Measurements from ENCODE around the gene GPR18. TPM values are rescaled to one million over a fixed set of nuclear protein-coding genes. Genes with fewer than 3 reads are reported as not detected.
A peak's percentile ranks its signal among the peaks of the same experiment; 100 is the strongest.

The GPR18 gene
- total and polyA plus RNA-seq, 3 experiments from 2014 or later, result 15.2 to 32.4 (median 16.2) TPM

DNA sequence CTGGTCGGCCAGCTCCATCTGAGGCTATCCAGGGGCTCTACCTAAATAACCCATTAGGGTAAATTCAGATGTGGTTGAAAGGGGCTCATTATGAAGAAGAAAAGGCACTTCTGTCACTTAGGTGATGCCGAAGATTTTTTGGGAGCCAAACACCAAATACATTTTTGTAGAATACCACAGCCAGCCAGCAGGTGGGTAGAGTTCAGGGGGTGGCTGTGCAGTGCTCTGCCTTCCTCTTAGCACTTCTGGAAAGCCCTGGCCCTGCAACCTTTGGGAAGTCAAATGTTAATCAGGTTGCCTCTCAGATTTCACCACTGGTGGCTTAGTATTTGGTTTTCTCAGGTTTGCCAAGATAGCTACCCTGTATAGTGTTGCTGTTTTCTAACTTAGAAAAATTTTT, 18.5 kb upstream of the GPR18 start:
- H3K27ac ChIP-seq (ENCODE audit: low read depth, low read length), result no peak overlapping the region
- peaks cover 90 to 99% (median 97%) of the 10 kb centered on the region in 3 donors for H3K4me1 Mint-ChIP-seq
- H3K9me3 Mint-ChIP-seq, result peaks cover 0 to 2% (median 2%) of the 10 kb centered on the region in 5 donors
- H3K36me3 ChIP-seq (ENCODE audit: insufficient read depth, low read length), result no peaks in the 10 kb centered on the region
- no peaks in the 10 kb centered on the region for H3K9me3 ChIP-seq (ENCODE audit: low read length)
- peaks cover 81% of the 10 kb centered on the region for H3K4me1 ChIP-seq (ENCODE audit: insufficient read depth, low read length)
- H3K27ac Mint-ChIP-seq, result peak overlapping the region; percentile 66 to 99 (median 86)
- no peaks in the 10 kb centered on the region for H3K27me3 Mint-ChIP-seq
- CTCF ChIA-PET, result interaction anchor here (1.0 to 15.1 kb wide), 6 partner anchors 20 to 158 kb away, joined by 3 to 276 read pairs (median 49); partner anchors contain the start of gene GPR183
- H3K4me3 ChIP-seq (ENCODE audit: low read length), result no peak overlapping the region
- peak overlapping the region in 6 of 7 donors; percentile 2 to 56 (median 17) for H3K4me3 Mint-ChIP-seq
- POLR2A ChIA-PET, result interaction anchor here (0.5 to 2.8 kb wide), 2 partner anchors 76 to 147 kb away, joined by 3 to 10 read pairs; no protein-coding TSS in a partner anchor
- H3K36me3 Mint-ChIP-seq, result peaks cover 0 to 47% (median 23%) of the 10 kb centered on the region in 3 donors
- H3K27me3 ChIP-seq (ENCODE audit: insufficient read depth, low read length, poor library complexity, severe bottlenecking), result no peaks in the 10 kb centered on the region
- no peak for DNase-seq

DNA sequence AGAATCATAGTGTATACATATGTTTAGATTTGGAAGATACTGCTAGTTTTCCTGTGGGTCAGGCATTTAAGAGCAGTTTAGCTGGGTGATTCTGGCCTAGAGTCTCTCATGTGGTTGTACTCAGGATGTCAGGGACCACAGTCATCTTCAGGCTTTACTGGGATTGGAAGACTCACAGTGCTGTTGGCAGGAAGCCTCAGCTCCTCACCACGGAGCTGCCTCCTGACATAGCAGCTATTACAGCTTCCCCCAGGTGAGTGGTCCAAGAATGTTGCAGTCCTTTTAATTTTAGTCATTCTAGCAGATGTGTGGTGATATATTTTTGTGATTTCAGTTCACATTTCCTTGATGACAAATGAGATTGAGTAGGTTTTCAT, 16.9 kb upstream of the GPR18 start:
- Mint-ChIP-seq H3K36me3 (peaks cover 0 to 32% (median 17%) of the 10 kb centered on the region in 3 donors), H3K27ac (peak overlapping the region; percentile 93 to 99 (median 99)), H3K9me3 (peaks cover 0 to 2% (median 2%) of the 10 kb centered on the region in 5 donors), H3K4me3 (peak overlapping the region; percentile 9 to 78 (median 63)), H3K4me1 (peaks cover 91 to 100% (median 99%) of the 10 kb centered on the region in 3 donors), H3K27me3 (no peaks in the 10 kb centered on the region)
- H3K27ac ChIP-seq (ENCODE audit: low read depth, low read length), result no peak overlapping the region
- CTCF ChIA-PET, result interaction anchor here (1.1 to 15.1 kb wide), 11 partner anchors 9 to 160 kb away, joined by 3 to 276 read pairs (median 5); partner anchors contain the start of gene GPR183
- DNase-seq, result peak in 4 of 5 donors; percentile 23 to 73 (median 45)
- H3K4me3 ChIP-seq (ENCODE audit: low read length), result no peak overlapping the region
- no peaks in the 10 kb centered on the region for H3K27me3 ChIP-seq (ENCODE audit: insufficient read depth, low read length, poor library complexity, severe bottlenecking)
- peaks cover 89% of the 10 kb centered on the region for H3K4me1 ChIP-seq (ENCODE audit: insufficient read depth, low read length)
- no peaks in the 10 kb centered on the region for H3K9me3 ChIP-seq (ENCODE audit: low read length)
- POLR2A ChIA-PET, result interaction anchor here (0.6 to 2.8 kb wide), 8 partner anchors 20 to 159 kb away, joined by 3 to 10 read pairs (median 3); partner anchors contain the start of genes GPR183 and UBAC2
- no peaks in the 10 kb centered on the region for H3K36me3 ChIP-seq (ENCODE audit: insufficient read depth, low read length)

DNA sequence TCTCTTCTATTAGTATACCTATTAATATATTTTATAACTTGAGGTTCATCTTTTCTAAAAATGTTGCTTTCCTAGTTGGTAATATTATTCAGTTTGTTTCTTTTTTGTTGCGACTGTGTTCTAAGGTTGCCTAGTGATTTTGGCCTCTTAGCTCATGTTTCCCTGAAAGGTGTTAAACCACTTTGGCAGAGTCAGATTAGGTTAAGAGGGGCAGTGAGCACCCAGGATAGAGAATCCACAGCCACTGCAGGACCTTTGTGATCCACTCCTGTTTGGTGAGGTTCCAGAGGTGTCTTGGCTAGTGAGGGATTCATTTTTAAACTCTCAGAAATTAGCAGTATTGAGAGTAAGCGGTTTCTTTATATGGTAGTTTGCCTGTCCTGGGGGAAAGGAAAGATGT, 14.9 kb upstream of the GPR18 start:
- Histone ChIP-seq H3K36me3 (ENCODE audit: insufficient read depth, low read length) (no peaks in the 10 kb centered on the region), H3K4me3 (ENCODE audit: low read length) (no peak overlapping the region), H3K4me1 (ENCODE audit: insufficient read depth, low read length) (peaks cover 75% of the 10 kb centered on the region), H3K9me3 (ENCODE audit: low read length) (no peaks in the 10 kb centered on the region), H3K27ac (ENCODE audit: low read depth, low read length) (peak overlapping the region; percentile 72), H3K27me3 (ENCODE audit: insufficient read depth, low read length, poor library complexity, severe bottlenecking) (no peaks in the 10 kb centered on the region)
- DNase-seq, result peak in 3 of 5 donors; percentile 21 to 73 (median 65)
- Mint-ChIP-seq H3K4me3 (peak overlapping the region; percentile 46 to 81 (median 64)), H3K9me3 (peaks cover 0 to 2% (median 2%) of the 10 kb centered on the region in 5 donors), H3K27me3 (no peaks in the 10 kb centered on the region), H3K27ac (peak overlapping the region; percentile 93 to 99 (median 99)), H3K4me1 (peaks cover 79 to 92% (median 92%) of the 10 kb centered on the region in 3 donors), H3K36me3 (peaks cover 0 to 30% (median 12%) of the 10 kb centered on the region in 3 donors)
- CTCF ChIA-PET, result interaction anchor here (0.7 to 15.1 kb wide), 10 partner anchors 32 to 168 kb away, joined by 3 to 276 read pairs (median 50); partner anchors contain the start of genes GPR183 and UBAC2
- POLR2A ChIA-PET, result interaction anchor here (0.7 to 1.0 kb wide), 5 partner anchors 9 to 82 kb away, joined by 4 to 8 read pairs (median 5); no protein-coding TSS in a partner anchor

DNA sequence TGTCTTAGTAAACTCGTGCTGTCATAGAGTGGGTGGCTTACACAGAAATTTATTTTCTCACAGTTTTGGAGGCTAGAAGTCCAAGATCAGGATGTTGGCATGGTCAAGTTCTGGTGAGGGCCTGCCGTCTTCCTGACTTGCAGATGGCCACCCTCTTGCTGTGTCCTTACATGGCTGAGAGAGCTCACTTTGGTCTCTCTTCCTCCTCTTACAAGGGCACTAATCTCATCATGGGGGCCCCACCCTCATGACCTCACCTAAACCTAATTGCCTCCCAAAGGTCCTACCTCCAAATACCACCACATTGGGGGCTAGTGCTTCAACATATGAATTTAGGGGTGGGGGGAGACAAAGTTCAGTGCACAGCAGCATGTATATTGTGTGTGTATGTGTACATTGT, 14.3 kb upstream of the GPR18 start:
- ChIA-PET CTCF (interaction anchor here (0.8 to 15.1 kb wide), 14 partner anchors 11 to 244 kb away, joined by 3 to 276 read pairs (median 42); partner anchors contain the start of genes GPR183 and UBAC2), POLR2A (interaction anchor here (0.8 to 1.6 kb wide), 5 partner anchors 10 to 89 kb away, joined by 3 to 5 read pairs (median 4); partner anchors contain the start of gene UBAC2)
- peaks cover 73 to 86% (median 85%) of the 10 kb centered on the region in 3 donors for H3K4me1 Mint-ChIP-seq
- Histone ChIP-seq H3K4me1 (ENCODE audit: insufficient read depth, low read length) (peaks cover 69% of the 10 kb centered on the region), H3K36me3 (ENCODE audit: insufficient read depth, low read length) (no peaks in the 10 kb centered on the region), H3K4me3 (ENCODE audit: low read length) (no peak overlapping the region), H3K9me3 (ENCODE audit: low read length) (no peaks in the 10 kb centered on the region), H3K27me3 (ENCODE audit: insufficient read depth, low read length, poor library complexity, severe bottlenecking) (no peaks in the 10 kb centered on the region), H3K27ac (ENCODE audit: low read depth, low read length) (peak overlapping the region; percentile 70)
- no peaks in the 10 kb centered on the region for H3K27me3 Mint-ChIP-seq
- H3K4me3 Mint-ChIP-seq, result peak overlapping the region in 5 of 7 donors; percentile 7 to 58 (median 52)
- H3K36me3 Mint-ChIP-seq, result peaks cover 0 to 33% (median 12%) of the 10 kb centered on the region in 3 donors
- H3K9me3 Mint-ChIP-seq, result peaks cover 0 to 2% (median 2%) of the 10 kb centered on the region in 5 donors
- no peak for DNase-seq
- peak overlapping the region; percentile 93 to 99 (median 99) for H3K27ac Mint-ChIP-seq

DNA sequence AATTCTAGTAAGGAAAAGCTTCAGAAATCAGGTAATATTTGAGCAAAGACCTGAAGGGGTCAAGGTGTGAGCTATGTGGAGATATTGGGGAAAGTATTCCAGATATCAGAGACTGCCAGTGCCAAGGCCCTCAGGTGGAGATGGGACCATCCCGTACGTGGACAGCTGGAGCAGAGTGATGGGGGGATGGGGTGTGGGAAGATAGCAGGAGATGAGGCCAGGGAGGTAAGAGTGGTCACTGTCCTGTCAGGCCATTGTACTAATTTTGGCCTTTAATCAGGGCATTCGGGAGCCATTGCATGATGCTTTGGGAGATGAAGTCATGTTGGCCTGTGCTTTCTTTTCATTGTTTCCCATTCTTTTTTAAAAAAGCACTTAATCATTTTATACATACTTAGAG, 13.1 kb upstream of the GPR18 start:
- no peak overlapping the region for H3K27ac ChIP-seq (ENCODE audit: low read depth, low read length)
- no peaks in the 10 kb centered on the region for H3K9me3 ChIP-seq (ENCODE audit: low read length)
- Mint-ChIP-seq H3K4me1 (peaks cover 68 to 77% (median 73%) of the 10 kb centered on the region in 3 donors), H3K27me3 (no peaks in the 10 kb centered on the region), H3K36me3 (peaks cover 0 to 34% (median 12%) of the 10 kb centered on the region in 3 donors), H3K4me3 (peak overlapping the region in 3 of 7 donors; percentile 6 to 58 (median 12)), H3K9me3 (peaks cover 0 to 2% (median 2%) of the 10 kb centered on the region in 5 donors), H3K27ac (peak overlapping the region in 7 of 8 donors; percentile 93 to 99 (median 99))
- ChIA-PET POLR2A (interaction anchor here (0.8 to 1.6 kb wide), 4 partner anchors 10 to 90 kb away, joined by 3 to 4 read pairs (median 3); partner anchors contain the start of gene UBAC2), CTCF (interaction anchor here (1.2 to 15.1 kb wide), 17 partner anchors 9 to 234 kb away, joined by 3 to 276 read pairs (median 28); partner anchors contain the start of genes GPR183 and UBAC2)
- H3K4me1 ChIP-seq (ENCODE audit: insufficient read depth, low read length), result peaks cover 60% of the 10 kb centered on the region
- no peak overlapping the region for H3K4me3 ChIP-seq (ENCODE audit: low read length)
- DNase-seq, result no peak
- no peaks in the 10 kb centered on the region for H3K36me3 ChIP-seq (ENCODE audit: insufficient read depth, low read length)
- H3K27me3 ChIP-seq (ENCODE audit: insufficient read depth, low read length, poor library complexity, severe bottlenecking), result no peaks in the 10 kb centered on the region

DNA sequence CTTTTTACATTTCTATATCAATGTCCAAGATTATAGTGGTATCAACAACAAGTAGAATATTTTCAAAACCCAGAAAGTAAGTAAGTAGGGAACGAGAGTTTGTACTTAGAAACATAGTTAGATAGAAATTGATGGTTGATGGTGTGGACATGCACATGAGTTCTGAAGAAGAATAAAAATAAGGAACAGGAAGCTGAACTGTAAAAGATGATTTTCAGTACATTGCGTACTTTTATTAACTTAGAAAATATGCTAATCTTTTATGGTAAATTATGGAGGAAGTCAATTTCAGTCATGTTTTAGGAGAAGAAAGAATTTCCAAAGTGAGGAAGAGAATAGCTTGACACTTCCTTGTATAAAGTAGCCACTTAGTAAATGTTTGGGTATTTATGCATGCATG, 12.3 kb upstream of the GPR18 start:
- H3K9me3 ChIP-seq (ENCODE audit: low read length), result no peaks in the 10 kb centered on the region
- ChIA-PET CTCF (interaction anchor here (0.7 to 15.1 kb wide), 39 partner anchors 10 to 237 kb away, joined by 3 to 276 read pairs (median 8); partner anchors contain the start of genes GPR183 and UBAC2), POLR2A (interaction anchor here (1.5 to 2.9 kb wide), 4 partner anchors 12 to 165 kb away, joined by 3 to 12 read pairs (median 8); partner anchors contain the start of gene GPR18)
- H3K27me3 Mint-ChIP-seq, result no peaks in the 10 kb centered on the region
- H3K36me3 ChIP-seq (ENCODE audit: insufficient read depth, low read length), result no peaks in the 10 kb centered on the region
- peak overlapping the region in 7 of 8 donors; percentile 68 to 99 (median 93) for H3K27ac Mint-ChIP-seq
- H3K4me1 Mint-ChIP-seq, result peaks cover 66 to 75% (median 72%) of the 10 kb centered on the region in 3 donors
- peaks cover 0 to 37% (median 12%) of the 10 kb centered on the region in 3 donors for H3K36me3 Mint-ChIP-seq
- H3K9me3 Mint-ChIP-seq, result peaks cover 0 to 2% (median 2%) of the 10 kb centered on the region in 5 donors
- H3K27me3 ChIP-seq (ENCODE audit: insufficient read depth, low read length, poor library complexity, severe bottlenecking), result no peaks in the 10 kb centered on the region
- no peak overlapping the region for H3K4me3 ChIP-seq (ENCODE audit: low read length)
- peaks cover 56% of the 10 kb centered on the region for H3K4me1 ChIP-seq (ENCODE audit: insufficient read depth, low read length)
- DNase-seq, result no peak
- H3K4me3 Mint-ChIP-seq, result no peak overlapping the region
- no peak overlapping the region for H3K27ac ChIP-seq (ENCODE audit: low read depth, low read length)

DNA sequence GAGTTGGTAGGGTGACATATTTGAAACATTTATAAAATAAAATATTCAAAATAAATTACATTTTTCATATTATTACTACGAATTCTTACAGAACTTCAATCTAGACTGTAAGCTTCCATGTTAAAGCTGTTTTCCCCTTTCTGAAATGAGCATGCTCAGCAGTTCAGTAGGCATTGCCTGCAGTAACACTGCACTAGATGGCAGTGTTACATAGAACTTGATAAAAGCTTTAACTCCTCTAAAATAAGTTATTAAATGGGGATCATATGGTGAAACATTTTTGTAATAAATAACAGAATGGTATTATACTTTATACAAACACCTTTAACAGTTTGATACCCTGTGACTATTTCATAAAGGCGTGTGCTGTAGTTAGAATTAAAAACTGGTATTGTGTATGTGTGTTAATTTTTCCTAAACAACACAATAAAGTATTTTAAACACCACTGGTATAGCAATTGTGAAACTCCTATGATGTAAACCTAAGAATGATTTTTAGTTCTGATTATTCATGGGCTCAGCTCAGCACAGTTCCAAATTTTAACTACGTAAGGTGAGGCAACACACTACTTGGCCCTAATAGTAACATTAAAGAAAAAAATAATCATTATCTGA, 11.6 kb upstream of the GPR18 start:
- Mint-ChIP-seq H3K27ac (peak overlapping the region in 7 of 8 donors; percentile 50 to 99 (median 82)), H3K4me3 (peak overlapping the region in 1 of 7 donors; percentile 18), H3K36me3 (peaks cover 0 to 35% (median 7%) of the 10 kb centered on the region in 3 donors), H3K27me3 (no peaks in the 10 kb centered on the region), H3K4me1 (peaks cover 65 to 74% (median 72%) of the 10 kb centered on the region in 3 donors), H3K9me3 (peaks cover 0 to 2% (median 2%) of the 10 kb centered on the region in 5 donors)
- H3K9me3 ChIP-seq (ENCODE audit: low read length), result no peaks in the 10 kb centered on the region
- CTCF ChIA-PET, result interaction anchor here (0.6 to 15.1 kb wide), 60 partner anchors 9 to 386 kb away, joined by 3 to 276 read pairs (median 6); partner anchors contain the start of genes GPR18, GPR183, TM9SF2 and UBAC2
- POLR2A ChIA-PET, result interaction anchor here (0.7 to 2.9 kb wide), 7 partner anchors 12 to 166 kb away, joined by 3 to 12 read pairs (median 3); partner anchors contain the start of genes GPR18 and UBAC2
- DNase-seq, result peak in 2 of 5 donors; percentile 52 to 53
- H3K36me3 ChIP-seq (ENCODE audit: insufficient read depth, low read length), result no peaks in the 10 kb centered on the region
- H3K4me3 ChIP-seq (ENCODE audit: low read length), result no peak overlapping the region
- H3K27ac ChIP-seq (ENCODE audit: low read depth, low read length), result no peak overlapping the region
- H3K27me3 ChIP-seq (ENCODE audit: insufficient read depth, low read length, poor library complexity, severe bottlenecking), result no peaks in the 10 kb centered on the region
- peaks cover 56% of the 10 kb centered on the region for H3K4me1 ChIP-seq (ENCODE audit: insufficient read depth, low read length)
